Measurements from ENCODE around the gene MAP4K2. TPM values are rescaled to one million over a fixed set of nuclear protein-coding genes. Genes with fewer than 3 reads are reported as not detected.

The MAP4K2 gene
- total and polyA plus RNA-seq, 2 of the 13 experiments (the other 11 are each of a cell fraction or from before 2014, with no cell fraction given), result 8.3 to 17.6 TPM

GRCh38 chr11:64751580-64751979 lies 51.4 kb downstream of the MAP4K2 start:
- BruUV-seq (replicated peaks), result no TSS peak
- TF ChIP-seq ARID4A (CRISPR knock-in tag; IDR thresholded peaks at IDR 0.05; ENCODE audit: borderline replicate concordance) (no peak), ZMYM2 (CRISPR knock-in tag; IDR thresholded peaks at IDR 0.05) (peak; percentile 28; the same call in 1 of the 2 replicates), ZNF646 (CRISPR knock-in tag; IDR thresholded peaks at IDR 0.05) (no peak), E2F2 (CRISPR knock-in tag; IDR thresholded peaks at IDR 0.05; ENCODE audit: borderline replicate concordance) (no peak), RAD51 (IDR thresholded peaks at IDR 0.05; ENCODE audit: borderline replicate concordance) (no peak), KAT7 (CRISPR knock-in tag; IDR thresholded peaks at IDR 0.05; ENCODE audit: borderline replicate concordance) (no peak), HMG20A (CRISPR knock-in tag; IDR thresholded peaks at IDR 0.05; ENCODE audit: borderline replicate concordance) (no peak), KDM1A (CRISPR knock-in tag; IDR thresholded peaks at IDR 0.05) (peak; percentile 81), ZNF629 (CRISPR knock-in tag; conservative IDR thresholded peaks at IDR 0.05) (peak; percentile 97), SNAPC5 (CRISPR knock-in tag; IDR thresholded peaks at IDR 0.05; ENCODE audit: borderline replicate concordance) (no peak), ZNF337 (CRISPR knock-in tag; IDR thresholded peaks at IDR 0.05; ENCODE audit: borderline replicate concordance, low read depth) (no peak), ZNF432 (CRISPR knock-in tag; IDR thresholded peaks at IDR 0.05; ENCODE audit: borderline replicate concordance) (no peak), SIN3A (IDR thresholded peaks at IDR 0.05; ENCODE audit: borderline replicate concordance, low read depth, low read length) (no peak), RCOR2 (CRISPR knock-in tag; IDR thresholded peaks at IDR 0.05) (no peak)

More at GRCh38 chr11:64751580-64751979, 51.4 kb downstream of the MAP4K2 start:
- Histone ChIP-seq H2AFZ (ENCODE audit: low read length) (no peak overlapping the region), H3K4me3 (replicated peaks in 1 of 3; ENCODE audit: insufficient read depth in 1 of 3, low read depth in 2 of 3, low read length in 3 of 3) (no peak overlapping the region), H3K4me1 (ENCODE audit: insufficient read depth, low read length) (peaks cover 33% of the 10 kb centered on the region), H3K9me3 (ENCODE audit: low read length) (no peaks in the 10 kb centered on the region), H3K27me3 (ENCODE audit: control insufficient read depth in 1 of 2, insufficient read depth in 2 of 2, low read length in 2 of 2) (peaks cover 4 to 19% of the 10 kb centered on the region in 2 experiments; a peak in 4 of 5 replicates), H3K4me2 (ENCODE audit: low read depth, low read length) (no peak overlapping the region), H3K36me3 (replicated peaks in 1 of 2; ENCODE audit: control insufficient read depth in 1 of 2, insufficient read depth in 2 of 2, low read length in 2 of 2) (no peaks in the 10 kb centered on the region), H3K27ac (ENCODE audit: extremely low read length, insufficient read depth, low read length) (no peak overlapping the region), H4K20me1 (ENCODE audit: insufficient read depth, low read length) (no peaks in the 10 kb centered on the region), H3K9ac (ENCODE audit: insufficient read depth, low read depth, low read length) (no peak overlapping the region), H3K79me2 (ENCODE audit: insufficient read depth, low read length) (no peaks in the 10 kb centered on the region)
- POLR2A ChIA-PET, result no interaction called here
- no peak for FAIRE-seq
- ATAC-seq, result no peak
- in situ Hi-C loops (cut with HindIII; ENCODE audit: extremely low pct_ligation_motif_present, low pct_unique_long_range_greater_than_20kb), result no loop called here
- 43% methylated on average over 9 of the region's 9 CpGs for WGBS (ENCODE audit: low lambda C conversion rate)
- no peak for DNase-seq (ENCODE audit: low spot score)
- intact Hi-C loops (cut with micrococcal nuclease; ENCODE audit: unreplicated experiment), result no loop called here
- CTCF ChIA-PET (ENCODE audit: low intra/inter-chr PET ratio, low total read pairs), result no interaction called here
